GM21360 (cell line): ENCODE measurements around the gene SERPINB3.
"Not testable (repeated sequence)": the region's sequence is repeated elsewhere in the genome, so short reads cannot be mapped to it uniquely, and the experiment has no call there.

Experiments
- ATAC-seq: cut with Tn5 transposase; IDR thresholded peaks from one replicate; pipeline ENCODE4 v1.9.1; 2021; ENCODE audit warnings: mild to moderate bottlenecking, moderate library complexity; ENCODE audit not compliant: unreplicated experiment

SERPINB3 gene

GRCh38 chr18:63661750-63662149 lies at the start of gene SERPINB3:
SERPINB3 (minus strand) TSS chr18:63661893; CDS start chr18:63661216, 677 bp downstream.
- ATAC-seq = not testable (repeated sequence)

DNA sequence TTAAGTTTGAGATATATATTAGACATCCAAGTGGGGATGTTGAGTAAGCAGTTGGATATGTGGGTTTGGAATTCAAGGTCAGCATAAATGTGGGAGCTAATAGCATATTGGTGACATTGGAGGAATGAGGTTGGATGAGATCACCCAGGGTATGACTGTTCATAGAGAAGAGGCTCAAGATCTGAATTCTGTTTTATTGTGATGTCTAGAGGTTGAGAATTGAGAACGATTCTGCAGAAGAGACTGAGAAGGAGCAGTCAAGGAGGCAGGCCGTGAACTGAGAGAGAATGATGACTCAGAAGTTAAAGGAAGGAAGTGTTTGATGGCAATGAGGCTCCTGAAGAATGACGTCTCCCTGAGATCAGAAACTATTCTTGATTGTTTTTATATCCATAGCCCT lies 47.0 kb upstream of the SERPINB3 start:
- ATAC-seq = no peak

- ATAC-seq = no peak
Observed at GRCh38 chr18:63707816-63708215, 46.1 kb upstream of the SERPINB3 start.

- no peak for ATAC-seq
Observed at GRCh38 chr18:63705401-63705800, 43.7 kb upstream of the SERPINB3 start.

DNA sequence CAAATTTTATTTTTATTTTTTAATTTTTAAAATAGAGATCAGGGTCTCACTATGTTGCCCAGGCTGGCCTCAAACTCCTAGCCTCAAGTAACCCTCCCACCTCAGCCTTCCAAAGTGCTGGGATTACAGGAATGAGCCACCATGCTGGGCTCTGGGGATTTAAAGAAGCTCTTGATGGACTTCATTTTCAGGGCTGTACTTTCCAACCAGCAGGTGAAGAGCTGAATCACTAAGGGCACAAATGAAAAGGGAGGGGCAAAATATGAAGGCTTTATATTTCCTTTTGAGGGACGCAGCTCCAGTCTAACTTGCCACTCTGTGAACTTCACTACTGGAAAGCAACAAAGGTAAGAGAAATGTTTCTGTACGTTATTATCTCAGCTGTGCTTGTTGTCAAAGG lies 41.0 kb upstream of the SERPINB3 start, which contains the start of gene SERPINB11:
TSS of gene SERPINB11 (plus strand) at position 301 of the 400 bp plus-strand sequence. CDS start 7,234 bp downstream, outside the sequence.
- ATAC-seq = no peak

- no peak for ATAC-seq
Observed at GRCh38 chr18:63701952-63702351, 40.3 kb upstream of the SERPINB3 start.

DNA sequence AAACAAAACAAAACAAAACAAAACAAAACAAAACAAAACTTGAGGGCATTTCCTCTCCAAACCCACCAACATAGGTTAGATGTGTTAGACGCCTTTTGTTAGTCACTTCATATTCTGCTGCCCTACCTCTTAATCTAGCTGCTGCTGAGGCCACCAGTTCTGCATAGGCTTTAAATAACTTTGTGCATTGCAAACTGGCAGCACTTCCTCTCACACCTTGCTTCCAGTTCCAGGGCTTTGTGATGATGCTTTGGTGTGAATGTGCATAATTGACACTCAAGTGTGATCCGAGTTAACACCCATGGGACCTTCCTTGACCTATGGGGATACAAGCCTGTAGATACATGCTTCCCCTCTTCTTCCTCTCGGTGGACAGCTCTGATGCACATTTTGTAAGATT lies 38.8 kb upstream of the SERPINB3 start:
- ATAC-seq = no peak

GRCh38 chr18:63697097-63697660 lies 35.5 kb upstream of the SERPINB3 start:
- ATAC-seq = no peak

- no peak for ATAC-seq
Observed at GRCh38 chr18:63689064-63689463, 27.4 kb upstream of the SERPINB3 start.

DNA sequence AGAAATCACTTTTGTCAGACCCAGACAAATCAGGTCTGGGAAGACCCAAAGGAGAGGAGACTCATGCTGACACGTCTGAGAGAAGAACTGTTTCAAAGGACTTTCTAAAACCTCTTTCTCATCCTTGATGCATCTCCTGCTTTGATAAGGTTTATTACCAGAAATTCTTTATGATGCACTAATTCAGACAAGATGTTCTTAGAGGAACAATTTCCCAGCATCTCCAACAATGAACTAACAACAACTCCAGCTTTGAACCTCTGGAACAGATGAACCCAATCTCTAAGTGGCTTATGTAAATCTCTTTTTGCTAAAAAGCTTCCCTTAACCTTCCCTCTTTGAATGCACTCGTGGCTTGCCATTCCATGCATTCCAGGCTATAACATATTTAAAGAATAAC lies 25.2 kb upstream of the SERPINB3 start:
- ATAC-seq = no peak

- no peak for ATAC-seq
Observed at GRCh38 chr18:63684718-63685117, 23.0 kb upstream of the SERPINB3 start.

- no peak for ATAC-seq
Observed at GRCh38 chr18:63683890-63684289, 22.2 kb upstream of the SERPINB3 start.

DNA sequence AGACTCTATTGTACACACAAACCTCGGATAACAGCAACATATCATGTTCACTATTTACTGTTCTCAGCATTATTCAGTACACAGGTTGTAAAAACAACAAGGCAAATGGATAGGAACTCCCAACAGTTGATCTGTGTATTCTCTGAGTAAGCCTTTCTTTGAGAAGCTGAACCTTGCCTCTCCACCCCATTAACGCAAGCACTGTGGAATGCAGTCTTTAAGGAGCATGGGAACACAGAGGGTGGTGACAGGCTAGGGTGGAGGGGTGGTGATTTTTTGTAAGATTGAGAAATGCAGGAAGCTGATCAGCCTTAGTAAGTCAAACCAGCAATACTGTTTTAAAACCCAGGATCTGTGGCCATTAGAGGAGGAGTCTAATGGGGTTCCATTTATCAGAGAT lies 21.5 kb upstream of the SERPINB3 start:
- no peak for ATAC-seq

DNA sequence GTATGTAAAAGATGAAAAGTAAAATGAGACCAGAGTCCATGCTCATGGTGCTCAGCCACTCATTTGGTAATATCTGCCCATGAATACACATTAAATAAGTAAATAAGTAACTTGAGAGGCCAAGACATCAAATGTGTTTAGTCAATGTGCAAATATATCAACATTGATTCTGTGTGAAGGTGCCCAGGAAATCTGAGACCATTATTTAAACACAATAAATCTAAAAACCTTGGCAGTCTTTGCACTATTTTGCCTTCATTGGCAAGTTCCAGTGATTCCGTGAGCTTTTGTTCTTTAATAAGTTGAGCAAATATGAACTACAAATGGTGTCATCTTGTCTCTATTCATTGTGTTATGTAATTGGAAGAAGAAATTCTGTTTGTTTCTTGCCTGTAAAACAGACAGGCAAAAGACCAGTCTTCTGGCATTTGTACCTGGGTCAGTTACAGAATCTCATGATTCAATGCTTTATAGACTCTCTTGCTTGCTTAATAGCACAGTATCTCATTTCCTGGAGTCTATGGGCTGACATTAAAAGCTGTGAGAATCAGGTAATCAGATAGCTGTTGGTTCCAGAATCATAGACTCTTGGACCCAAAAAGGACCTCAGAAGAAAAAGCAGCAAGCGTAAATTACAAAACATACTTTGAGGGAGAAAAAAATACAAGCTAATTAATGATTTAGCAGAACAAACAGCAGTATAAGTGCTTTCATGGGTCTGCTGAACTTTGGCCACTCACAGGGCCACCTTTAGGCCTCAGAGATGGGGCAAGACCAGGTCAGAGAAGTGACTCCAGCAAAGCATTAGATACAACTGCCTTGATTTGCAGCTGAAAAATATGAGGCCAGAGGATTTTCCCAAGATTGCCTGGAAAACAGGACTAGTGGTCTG lies 20.0 kb upstream of the SERPINB3 start:
- no peak for ATAC-seq

DNA sequence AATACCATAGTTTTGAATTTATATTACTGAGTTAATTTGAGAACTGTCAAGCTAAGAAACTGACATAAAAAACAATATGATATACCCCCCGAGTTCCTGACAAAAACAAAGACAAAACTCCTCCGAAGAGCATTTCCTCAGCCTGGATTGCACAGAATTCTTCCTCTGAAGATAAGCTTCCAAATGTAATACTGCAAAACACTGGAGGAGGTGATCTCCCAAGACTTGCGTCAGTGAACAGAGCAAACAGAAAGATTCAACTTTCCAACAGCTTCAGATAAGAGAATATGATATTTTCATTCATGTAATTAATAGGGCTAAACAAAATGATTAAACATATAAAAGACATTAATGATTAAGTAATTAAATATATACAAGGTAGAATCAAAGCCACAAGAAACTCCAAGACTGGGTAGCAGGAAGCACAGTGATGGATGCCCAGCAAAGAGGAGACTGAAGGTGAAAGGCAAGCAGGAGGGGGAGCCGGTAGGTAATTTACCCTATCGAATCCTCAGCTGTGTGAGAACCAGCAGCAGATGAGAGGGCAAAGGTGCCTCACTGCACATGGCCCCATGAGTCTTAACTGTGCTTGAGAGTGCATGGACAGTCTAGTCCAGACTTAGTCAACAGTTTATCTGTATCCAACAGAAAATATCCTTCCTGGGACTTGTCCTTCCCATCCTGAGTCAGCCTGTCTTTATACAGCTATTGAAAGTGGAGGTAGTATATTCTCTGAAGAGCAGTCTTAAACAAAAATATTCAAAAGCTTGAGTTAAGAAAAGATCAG lies 18.3 kb upstream of the SERPINB3 start:
- no peak for ATAC-seq

DNA sequence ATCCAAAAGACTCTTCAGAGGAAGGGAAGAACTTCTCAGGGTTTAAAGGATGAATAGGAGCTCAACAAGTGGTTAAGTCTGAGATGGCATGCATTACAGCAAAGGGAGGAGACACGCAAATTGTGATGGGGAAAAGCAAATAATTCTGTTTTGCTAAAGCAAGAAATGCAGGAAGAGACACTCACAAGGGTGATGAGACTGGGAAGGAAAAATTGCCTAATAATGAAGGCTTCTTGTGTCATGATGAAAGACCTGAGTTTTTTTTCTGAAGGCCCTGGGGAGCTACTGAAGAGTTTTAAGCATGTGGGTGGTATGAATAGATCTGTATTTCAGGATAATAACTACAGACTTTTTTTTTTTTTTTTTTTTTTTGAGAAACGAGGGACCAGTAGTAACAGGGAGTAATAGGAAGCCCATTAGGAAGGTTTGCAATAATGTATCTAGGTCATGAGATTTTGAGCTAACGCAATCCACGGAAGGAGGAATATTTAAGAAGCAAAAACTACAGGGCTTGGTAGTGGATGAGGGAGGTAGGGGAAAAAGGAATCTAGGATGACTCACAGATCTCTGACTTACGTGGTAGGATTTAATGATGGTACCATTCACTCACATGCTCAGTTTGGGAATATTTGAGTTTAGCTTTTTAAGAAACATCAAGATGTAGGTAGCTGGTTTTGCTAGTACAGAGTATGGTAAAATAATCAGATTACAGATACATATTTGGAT lies 16.0 kb upstream of the SERPINB3 start:
- ATAC-seq = no peak

GRCh38 chr18:63676526-63677323 lies 15.0 kb upstream of the SERPINB3 start:
- peak; percentile 67 for ATAC-seq

- ATAC-seq = no peak
Observed at GRCh38 chr18:63664571-63664970, 2.9 kb upstream of the SERPINB3 start.

DNA sequence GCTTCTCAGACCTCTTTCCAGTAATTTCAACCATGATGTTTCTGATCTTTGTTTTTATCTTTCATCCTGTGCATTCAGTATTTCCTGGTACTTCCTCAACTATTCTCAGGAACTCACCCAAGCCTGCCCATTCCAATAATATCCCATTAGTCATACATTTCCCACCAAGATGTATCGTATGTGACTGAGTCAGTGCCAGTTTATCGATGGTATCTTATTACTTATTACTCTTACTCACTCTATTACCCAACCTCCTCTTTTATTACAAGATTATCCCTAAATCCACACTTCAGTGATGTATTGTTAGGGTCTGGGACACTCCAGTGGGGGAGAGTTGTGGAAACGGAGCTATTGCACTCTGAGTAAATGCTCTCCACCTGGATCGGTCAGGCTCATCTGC lies 2.8 kb downstream of the SERPINB3 start:
- not testable (repeated sequence) for ATAC-seq

GRCh38 chr18:63650271-63650670 lies 11.4 kb downstream of the SERPINB3 start:
- not testable (repeated sequence) for ATAC-seq
